ENCODE results near the gene PHACTR1.

- TF ChIP-seq, protein P1, sequence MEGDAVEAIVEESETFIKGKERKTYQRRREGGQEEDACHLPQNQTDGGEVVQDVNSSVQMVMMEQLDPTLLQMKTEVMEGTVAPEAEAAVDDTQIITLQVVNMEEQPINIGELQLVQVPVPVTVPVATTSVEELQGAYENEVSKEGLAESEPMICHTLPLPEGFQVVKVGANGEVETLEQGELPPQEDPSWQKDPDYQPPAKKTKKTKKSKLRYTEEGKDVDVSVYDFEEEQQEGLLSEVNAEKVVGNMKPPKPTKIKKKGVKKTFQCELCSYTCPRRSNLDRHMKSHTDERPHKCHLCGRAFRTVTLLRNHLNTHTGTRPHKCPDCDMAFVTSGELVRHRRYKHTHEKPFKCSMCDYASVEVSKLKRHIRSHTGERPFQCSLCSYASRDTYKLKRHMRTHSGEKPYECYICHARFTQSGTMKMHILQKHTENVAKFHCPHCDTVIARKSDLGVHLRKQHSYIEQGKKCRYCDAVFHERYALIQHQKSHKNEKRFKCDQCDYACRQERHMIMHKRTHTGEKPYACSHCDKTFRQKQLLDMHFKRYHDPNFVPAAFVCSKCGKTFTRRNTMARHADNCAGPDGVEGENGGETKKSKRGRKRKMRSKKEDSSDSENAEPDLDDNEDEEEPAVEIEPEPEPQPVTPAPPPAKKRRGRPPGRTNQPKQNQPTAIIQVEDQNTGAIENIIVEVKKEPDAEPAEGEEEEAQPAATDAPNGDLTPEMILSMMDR (IDR thresholded peaks at IDR 0.05): no peak
- no peak for TF ChIP-seq FOXP4 (CRISPR knock-in tag; IDR thresholded peaks at IDR 0.05)
These were observed 284.0 kb downstream of the PHACTR1 start for GRCh38 chr6:13000537-13000936.

Data from WTC11 (cell line).